Head of caudate nucleus (tissue), 42 donors: Measurements from ENCODE around the gene OTX1.
A peak's percentile ranks its signal among the peaks of the same experiment; 100 is the strongest.

Source experiments
- DNase-seq, 42 donors: peaks; one replicate each; pipeline versions ENCODE4 v3.0.0 to v3.0.0-alpha.2; 2020 to 2021; ENCODE audit warnings: mixed read lengths in 7 of 42
- intact Hi-C: fragments of 100-400 bp; cut with DNase I; formaldehyde crosslinking; loops from one replicate; pipeline ENCODE4 v1.15.0; 2022

Gene OTX1

DNA sequence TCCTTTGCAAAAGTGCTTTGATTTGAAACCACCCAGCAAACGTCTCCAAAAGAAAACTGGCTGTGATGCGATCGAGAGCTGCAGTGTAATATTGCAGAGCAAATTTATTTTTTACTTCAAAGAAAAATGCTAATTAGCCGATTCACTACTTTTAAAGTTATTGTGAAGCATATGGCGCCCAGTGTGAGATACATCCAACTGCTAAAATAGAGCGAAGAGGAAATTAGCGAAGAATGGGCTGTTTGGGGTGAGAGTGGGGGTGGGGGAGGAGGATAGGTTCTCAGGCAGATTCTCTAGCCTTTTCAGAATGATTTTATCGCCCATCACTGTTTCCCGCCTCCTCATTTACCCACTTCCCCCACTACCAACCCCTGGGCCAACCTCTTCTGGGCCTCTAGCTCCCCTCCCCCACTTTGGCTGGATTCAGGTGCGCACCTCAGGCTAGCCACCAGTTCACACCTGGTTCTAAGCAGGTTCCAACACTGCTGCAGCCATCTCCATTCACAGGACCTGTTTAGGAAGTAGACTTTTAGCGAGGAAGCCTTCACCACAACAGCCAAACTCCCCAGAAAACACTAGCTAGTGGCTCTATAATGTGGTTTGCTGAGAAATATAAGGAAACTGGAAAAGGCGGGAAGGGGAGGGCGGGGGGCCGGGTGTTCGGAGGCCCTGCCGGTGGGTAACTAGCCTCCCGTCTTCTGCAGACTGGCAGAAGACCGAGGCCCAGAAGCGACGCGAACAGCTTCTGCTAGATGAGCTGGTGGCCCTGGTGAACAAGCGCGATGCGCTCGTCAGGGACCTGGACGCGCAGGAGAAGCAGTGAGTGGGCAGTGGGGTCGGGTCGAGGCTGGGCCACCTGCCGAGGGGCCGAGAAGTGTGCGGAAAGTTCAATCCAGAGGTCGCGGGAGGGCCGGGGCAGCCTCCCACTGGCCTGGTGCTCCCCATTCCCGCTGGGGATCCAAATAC is 6.0 kb upstream of the OTX1 start:
- DNase-seq: no peak
- intact Hi-C loops: no loop called here

DNA sequence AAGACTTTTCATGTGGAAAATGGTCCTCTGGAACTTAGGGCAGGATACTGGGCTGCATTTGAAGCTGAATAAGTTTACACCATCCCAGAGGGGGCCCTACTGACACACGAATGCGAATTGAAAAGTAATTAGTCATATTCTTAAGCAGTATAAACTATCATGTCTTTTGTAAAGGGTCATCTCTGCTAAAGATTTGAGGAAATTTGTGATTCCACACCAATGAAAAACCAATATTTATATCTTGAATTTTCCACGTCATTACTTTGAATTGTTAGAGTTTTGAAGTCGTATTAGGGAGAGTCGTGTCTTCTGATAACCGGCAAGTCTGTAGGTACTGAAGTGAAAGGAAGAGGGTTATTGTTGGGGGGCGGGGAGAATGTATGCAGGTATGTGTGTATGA is 4.1 kb upstream of the OTX1 start:
- no peak for DNase-seq
- intact Hi-C loops: no loop called here

DNA sequence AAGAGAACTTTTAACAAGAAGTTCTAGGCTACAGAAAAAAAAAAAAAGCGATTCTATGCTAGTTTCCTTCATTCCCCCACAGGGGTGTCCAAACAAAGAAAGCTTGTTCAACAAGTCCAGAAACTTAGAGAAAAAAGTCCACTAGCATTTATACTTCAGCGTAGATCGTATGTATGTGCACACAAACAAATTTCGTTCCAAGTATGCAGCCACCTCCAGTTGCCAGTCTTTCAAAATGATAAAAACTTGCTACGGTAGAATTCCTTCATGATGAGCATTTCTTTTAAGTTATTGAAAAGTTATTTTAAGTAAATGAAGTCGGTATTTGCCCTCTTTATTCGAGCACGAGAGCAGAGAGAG is 3.7 kb upstream of the OTX1 start:
- DNase-seq: no peak
- intact Hi-C loops: no loop called here

DNA sequence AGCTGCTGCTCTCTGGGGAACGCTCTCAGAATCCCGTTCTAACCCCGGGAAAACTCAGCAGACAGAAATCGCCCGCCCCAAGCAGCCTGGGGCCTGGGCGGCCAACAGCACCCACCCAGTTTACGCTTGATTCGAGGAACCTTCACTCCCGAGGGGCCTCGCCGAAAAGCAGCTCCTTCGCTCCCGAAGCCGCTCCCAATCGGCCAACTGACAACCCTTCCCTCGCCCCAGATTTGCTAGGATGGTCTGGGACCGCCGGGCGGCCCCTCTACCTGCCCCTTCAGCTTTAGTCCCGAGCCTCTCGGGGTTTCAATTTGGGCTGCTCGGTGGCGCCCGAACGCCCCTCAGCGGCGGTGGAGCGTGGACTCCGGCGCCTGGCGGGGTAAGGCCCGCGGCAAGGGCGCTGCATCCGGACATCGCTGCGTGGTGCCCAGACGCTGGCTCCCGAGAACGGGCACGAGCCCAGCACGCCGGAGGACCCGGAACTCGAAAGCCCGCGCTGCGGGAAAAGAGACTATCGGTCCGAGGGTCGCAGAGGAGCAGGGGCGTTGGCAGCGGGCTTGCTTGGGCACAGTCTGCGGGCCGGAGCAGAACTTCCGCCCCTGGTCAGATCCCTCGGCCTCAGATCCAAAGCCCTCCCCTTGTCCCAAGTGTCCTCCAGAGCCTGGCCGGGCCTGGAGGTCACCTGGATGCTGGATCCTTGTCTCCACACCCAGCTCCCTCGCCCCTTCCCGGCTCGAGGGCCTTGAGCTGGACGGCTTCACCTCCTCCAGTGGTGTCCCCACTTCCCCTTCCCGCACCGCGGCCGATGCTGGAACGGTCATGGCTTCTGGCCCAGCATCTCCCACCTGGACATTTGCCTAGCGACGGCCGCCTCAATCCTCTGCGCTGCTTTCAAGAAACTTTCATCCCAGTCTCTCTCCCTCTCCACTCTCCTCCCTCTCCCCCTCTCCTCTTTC is 3.0 kb upstream of the OTX1 start:
- peak in 5 of 42 donors; percentile 14 to 46 (median 36) for DNase-seq
- intact Hi-C loops: no loop called here

DNA sequence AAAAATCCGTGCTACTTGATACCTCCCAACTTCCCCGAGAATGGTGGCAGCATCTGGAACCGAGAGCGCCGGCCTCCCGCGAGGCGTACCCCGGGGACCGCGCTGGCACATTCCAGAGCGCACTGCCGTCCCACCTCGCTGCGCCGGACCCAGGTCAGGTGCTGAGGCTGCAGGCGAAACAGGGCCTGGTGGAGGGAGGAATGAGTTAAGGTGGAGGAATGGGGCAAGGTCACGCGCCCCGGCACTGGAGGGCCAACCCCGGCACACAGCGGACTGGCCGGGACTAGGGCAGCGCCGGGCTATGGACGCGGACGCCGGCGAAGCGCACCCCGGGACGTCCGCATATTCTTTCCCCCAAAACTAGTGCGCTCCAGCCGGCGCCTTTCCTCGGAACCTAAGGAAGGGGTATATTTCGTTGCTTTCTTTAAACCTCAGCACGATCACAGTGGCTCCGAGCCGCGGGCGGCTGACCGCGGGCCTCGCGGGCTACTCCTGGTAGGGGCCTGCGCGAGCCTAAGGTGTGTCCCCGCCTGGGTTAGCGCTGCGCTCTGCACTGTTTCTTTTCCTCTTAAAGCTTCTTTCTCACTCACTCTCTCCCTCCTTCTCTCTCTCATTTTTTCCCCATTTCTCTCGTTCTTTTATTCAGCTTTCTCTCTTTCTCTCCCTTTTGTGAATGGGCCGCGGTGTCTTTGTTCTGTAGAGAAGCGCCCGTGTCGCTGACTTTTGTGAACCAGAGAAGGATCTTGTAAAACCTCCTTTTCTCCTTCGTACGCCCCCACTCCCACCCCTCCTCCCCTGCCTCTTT is 2.1 kb upstream of the OTX1 start:
- peak in 2 of 42 donors; percentile 24 to 33 for DNase-seq
- intact Hi-C loops: no loop called here

DNA sequence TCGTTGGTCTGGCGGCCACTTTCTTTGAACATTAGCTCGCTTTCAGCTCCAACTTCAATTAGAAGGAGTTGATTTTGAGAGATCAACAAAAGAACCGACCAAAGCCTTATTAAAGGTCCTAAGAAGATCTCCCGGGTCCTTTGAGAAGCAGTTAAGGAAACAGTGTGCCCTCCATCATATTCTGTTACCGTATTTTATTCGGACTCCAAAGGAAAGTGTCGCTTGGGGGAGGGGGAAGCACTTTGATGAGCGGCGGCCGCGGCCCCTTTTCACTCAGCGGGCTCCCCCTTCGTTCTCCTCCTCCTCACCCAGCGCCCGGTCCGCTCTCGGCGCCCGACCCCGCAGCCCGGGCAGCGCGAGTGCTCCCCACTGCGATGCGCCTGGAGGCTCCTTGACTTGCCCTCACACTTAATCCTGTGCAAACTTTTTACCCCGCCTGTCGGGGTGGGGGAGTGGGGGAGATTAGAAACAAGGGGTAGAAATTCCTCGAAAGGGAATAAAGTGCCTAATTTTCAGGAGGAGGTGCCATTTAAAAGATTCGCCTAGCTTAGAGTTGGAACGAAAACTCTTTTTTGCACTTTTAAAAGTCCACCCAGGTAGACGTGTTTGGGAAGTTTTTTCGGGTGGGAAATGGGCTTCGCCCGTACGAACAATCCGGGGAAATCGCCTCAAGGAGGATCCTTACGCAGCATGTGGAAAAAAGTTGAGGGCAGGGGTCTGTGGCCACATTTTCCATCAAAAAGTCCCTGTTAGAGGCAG is 1.2 kb upstream of the OTX1 start:
- peak in 2 of 42 donors; percentile 26 to 45 for DNase-seq
- intact Hi-C loops: no loop called here

DNA sequence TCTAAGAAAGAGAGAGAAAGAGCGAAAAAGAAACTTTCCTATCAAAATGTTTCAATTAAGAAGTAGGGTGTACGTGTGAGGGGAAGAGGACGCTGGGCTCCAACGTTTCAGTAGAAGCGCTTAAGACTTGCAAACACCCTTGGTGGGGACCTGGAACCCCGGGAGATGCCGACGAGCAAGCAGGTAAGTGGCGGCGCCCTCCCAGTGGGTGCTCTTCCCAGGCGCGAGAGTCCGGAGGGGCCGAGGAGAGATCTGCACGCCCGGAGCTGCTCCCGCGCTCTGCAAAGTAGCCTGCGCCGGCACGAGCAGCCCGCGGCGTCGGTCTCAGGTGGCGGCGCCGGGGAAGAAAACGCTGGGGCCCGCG is 678 bp upstream of the OTX1 start:
- intact Hi-C loops: no loop called here
- peak in 2 of 42 donors; percentile 11 to 45 for DNase-seq

DNA sequence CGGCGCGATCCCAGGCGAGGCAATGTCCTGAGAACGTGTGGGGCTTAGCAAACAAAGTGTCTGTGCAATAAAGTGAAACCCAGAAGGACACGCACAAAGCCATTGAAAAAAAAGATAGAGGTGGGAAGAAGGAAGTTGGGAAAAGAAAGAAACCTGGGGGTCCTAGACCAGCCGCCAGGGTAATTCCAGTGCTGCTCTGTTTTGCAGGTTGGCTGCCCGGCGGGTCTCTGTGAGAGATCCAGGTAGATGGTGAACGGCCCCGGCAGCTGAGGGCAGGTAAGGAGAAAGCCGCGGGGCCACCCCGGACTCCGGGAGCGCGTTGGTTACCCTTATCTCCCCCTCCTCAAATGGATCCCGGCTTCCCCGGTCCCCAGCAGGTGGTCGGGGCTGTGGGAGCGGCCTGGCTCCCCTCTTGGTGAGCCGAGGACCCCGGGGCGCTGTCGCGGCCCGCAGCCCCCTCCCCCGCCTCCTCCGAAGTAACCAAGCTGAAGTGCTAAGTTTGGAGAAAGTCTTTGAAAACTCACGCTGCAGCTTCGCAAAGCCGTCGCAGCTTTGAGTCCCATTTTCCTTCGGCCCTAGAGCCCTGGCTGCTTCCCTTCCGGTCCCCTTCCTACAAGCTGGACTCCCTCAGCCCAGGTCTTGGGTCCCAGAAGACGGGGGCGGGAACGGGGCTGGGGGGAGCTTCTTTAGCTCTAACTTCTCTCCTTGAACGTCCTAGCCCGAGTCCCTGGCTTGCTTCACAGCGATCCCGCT is 588 bp downstream of the OTX1 start:
- intact Hi-C loops: no loop called here
- DNase-seq: peak in 1 of 42 donors; percentile 26

DNA sequence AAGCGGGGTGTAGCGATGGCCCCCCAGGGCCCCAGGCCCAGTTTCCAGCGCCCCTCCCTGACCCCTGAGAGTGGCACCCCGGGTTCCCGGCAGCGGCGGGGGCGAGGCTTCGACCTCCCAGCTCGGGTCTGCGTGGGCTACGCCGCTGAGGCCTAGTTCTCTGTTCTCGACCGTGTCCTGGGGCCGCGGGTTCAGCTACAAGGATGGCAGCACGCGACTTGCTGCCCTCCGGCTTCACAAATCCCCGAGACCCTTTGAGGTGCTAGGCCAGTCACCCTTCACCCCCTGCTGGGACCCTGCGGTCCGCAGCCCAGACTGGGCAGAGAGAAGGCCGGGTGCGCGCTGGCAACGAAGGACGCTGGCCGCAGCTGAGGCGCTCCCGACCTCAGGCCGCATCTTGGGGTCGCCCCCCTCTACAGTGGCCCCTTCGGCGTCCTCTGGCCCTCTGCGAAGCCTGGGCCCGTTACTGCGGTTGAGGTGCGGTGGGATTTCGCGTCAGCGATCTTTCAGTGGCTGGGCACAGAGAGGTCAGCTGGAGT is 1.2 kb downstream of the OTX1 start:
- intact Hi-C loops: no loop called here
- DNase-seq: no peak

DNA sequence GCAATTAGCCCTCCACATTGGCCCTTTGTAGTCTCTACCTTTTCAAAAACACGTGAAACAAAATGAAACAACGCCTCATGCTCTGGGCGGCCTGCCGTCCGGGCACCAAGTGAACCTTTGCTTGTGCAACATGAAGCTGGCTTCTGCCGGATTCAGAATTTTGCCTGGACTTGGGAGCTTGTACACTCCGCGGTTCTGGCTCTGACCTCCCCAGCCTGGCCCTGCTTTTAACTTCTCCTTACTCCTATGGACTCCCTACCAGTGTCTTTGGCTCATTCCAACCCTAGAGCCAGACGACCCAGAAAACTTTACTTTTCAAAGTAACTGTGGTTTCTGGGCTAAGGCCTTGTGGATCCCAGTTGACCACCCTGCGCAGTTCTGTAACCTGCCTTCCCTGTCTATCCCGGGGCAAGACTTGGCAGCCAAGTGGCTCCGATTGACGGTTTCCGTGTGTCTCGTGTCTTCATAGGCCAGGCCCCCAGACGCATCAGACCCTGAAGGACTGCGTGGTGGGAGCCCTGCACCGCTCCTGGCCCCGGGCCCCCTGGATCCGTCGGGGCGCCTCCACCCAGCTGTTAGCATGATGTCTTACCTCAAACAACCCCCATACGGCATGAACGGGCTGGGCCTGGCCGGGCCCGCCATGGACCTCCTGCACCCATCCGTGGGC is 1.9 kb downstream of the OTX1 start:
- intact Hi-C loops: no loop called here
- DNase-seq: peak in 1 of 42 donors; percentile 44

DNA sequence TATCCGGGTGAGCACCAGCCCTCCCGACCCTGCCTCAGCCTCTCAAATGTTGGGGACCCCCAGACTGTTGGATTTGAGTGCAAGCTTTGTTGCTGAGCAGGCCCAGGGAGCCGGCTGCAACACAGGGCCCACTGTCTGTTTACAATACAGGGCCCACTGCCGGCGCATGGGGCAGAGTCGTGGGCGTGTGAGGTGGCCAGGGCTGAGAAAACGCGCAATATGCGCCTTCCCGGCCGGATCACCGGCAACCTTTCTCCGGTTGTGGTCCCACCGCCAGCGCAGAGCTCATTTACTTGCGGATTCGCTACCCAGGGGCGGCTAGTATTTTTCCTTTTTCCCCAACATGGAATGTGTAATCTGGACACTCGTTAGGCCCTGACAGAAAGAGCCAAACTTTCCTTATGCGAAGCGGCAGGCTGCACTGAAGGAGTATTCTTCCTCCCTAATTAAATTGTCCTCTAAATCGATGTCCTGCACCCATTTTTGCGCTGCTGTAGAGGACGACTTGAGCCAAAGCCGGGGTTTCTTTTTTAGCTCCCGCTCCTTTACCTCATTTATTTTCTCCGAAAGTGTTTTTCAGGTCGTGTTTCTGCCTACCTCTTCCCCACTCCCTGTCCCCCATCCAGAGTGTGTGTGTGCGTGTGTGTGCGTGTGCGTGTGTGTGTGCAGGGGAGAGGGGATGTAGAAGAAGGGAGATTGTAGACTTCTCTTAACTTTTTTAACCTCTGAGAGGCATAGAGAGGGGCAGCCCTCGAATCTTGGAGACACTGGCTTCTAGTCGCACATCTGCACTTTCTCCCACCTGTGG is 2.7 kb downstream of the OTX1 start:
- DNase-seq: no peak
- intact Hi-C loops: no loop called here

DNA sequence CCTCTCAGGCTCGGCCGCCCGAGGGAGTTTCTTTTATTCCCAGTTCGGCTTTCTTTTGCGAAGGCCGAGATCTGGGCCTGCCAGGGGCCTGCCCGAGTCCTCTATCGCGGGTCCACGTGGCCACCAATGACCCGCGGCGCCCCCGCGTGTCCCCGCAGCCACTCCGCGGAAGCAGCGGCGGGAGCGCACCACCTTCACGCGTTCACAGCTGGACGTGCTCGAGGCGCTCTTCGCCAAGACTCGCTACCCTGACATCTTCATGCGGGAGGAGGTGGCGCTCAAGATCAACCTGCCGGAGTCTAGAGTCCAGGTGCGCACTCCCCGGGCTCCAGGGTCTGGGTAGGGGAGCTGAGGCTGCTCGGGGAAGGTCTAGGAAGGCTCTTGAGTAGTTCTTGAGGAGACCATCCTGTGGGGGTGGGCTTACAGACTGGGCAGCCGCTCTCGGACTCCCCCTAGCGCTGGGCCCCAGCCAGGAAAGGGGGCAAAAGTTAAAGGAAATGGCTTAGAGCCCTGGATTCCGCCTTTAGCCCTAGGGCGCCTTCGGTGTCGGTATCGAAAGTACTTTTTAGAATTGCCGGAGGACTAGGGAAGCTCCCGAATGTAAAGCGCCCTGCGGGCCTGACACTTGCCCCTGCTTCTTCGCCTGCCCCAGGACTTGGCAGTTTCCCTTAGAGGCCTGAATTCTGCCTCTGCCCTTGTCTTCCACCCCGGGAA is 3.4 kb downstream of the OTX1 start:
- DNase-seq: no peak
- intact Hi-C loops: no loop called here

DNA sequence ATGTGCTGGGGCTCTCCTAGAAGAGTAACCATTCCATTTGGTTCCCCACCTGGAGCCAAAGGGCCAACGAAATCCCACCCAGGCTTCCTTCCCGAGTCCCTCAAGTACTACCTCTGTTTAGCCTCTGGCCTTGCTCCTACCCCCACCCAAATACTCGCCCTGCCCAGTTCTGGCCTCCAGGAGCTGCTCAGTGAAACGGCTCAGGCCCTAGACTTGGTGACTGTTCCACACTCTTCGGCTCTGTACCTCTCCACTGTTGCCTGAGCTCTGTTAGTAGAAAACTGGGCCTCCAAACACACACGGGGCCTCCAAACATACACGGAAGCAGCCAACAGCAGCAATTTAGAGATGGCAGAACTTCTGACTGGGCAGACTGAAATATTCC is 4.2 kb downstream of the OTX1 start:
- intact Hi-C loops: no loop called here
- no peak for DNase-seq

DNA sequence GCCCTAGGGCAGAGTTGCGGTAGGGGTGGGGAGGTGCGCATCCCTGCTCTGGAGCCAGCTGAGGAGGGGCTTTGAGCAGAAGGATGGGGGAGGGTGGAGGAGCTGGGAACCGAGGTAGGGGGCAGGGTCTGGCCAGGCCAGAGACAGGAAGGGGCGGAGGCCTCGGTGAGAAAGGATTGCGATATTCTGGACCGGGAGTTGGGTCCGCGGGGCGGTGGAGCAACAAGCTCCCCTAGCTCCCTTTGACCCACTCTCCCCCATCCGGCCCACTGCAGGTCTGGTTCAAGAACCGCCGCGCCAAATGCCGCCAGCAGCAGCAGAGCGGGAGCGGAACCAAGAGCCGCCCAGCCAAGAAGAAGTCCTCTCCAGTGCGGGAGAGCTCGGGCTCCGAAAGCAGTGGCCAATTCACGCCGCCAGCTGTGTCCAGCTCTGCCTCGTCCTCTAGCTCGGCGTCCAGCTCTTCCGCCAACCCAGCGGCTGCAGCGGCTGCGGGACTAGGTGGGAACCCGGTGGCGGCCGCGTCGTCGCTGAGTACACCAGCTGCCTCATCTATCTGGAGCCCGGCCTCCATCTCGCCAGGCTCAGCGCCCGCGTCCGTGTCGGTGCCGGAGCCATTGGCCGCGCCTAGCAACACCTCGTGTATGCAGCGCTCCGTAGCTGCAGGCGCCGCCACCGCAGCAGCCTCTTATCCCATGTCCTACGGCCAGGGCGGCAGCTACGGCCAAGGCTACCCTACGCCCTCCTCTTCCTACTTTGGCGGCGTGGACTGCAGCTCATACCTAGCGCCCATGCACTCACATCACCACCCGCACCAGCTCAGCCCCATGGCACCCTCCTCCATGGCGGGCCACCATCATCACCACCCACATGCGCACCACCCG is 4.8 kb downstream of the OTX1 start:
- DNase-seq: no peak
- intact Hi-C loops: no loop called here
